GM10248 (cell line): Measurements from ENCODE around the gene SORCS3.

ENCODE experiments used
- CTCF ChIA-PET: fragments of 300-600 bp; sonication (Branson Sonifier 250); formaldehyde crosslinking; extraction: SDS; loops from one replicate; lab custom pipeline; 2021; ENCODE audit warnings: antibody characterized with exemption; lab: Yijun Ruan, JAX
- POLR2A ChIA-PET: fragments of 350-650 bp; sonication (Branson Sonifier 250); formaldehyde crosslinking; extraction: SDS; loops from one replicate; lab custom pipeline; 2020; ENCODE audit warnings: antibody characterized with exemption; lab: Yijun Ruan, JAX
- DNase-seq: peaks from one replicate; pipeline ENCODE4 v3.0.0; 2012; ENCODE audit errors: extremely low spot score
- CTCF ChIP-seq: IDR thresholded peaks from 2 replicates; pipeline ENCODE4 v1.5.1; 2012; ENCODE audit warnings: mild to moderate bottlenecking, low read depth; ENCODE audit errors: extremely low read depth, missing control alignments, control extremely low read depth

The SORCS3 gene

GRCh38 chr10:104657036-104657435 is 15.9 kb downstream of the SORCS3 start:
- POLR2A ChIA-PET: no interaction called here
- no peak for TF ChIP-seq CTCF
- CTCF ChIA-PET: interaction anchor here (1.1 kb wide), 1 partner anchor 11 kb away, joined by 3 read pairs; no protein-coding TSS in a partner anchor
- DNase-seq: no peak

GRCh38 chr10:104657457-104657856 is 16.4 kb downstream of the SORCS3 start:
- DNase-seq: no peak
- ChIA-PET CTCF (interaction anchor here (1.1 kb wide), 1 partner anchor 11 kb away, joined by 3 read pairs; no protein-coding TSS in a partner anchor), POLR2A (no interaction called here)
- TF ChIP-seq CTCF: no peak

- TF ChIP-seq CTCF: no peak
- DNase-seq: no peak
- ChIA-PET POLR2A (no interaction called here), CTCF (interaction anchor here (1.1 kb wide), 1 partner anchor 12 kb away, joined by 3 read pairs; no protein-coding TSS in a partner anchor)
Measured at GRCh38 chr10:104658067-104658466, 17.0 kb downstream of the SORCS3 start.

- CTCF ChIA-PET: interaction anchor here (0.9 to 1.0 kb wide), 2 partner anchors 10 to 45 kb away, joined by 3 read pairs; no protein-coding TSS in a partner anchor
- DNase-seq: no peak
- TF ChIP-seq CTCF: no peak
- POLR2A ChIA-PET: no interaction called here
Measured at GRCh38 chr10:104659809-104660208, 18.7 kb downstream of the SORCS3 start.

GRCh38 chr10:104663076-104663475 is 22.0 kb downstream of the SORCS3 start:
- TF ChIP-seq CTCF: no peak
- ChIA-PET CTCF (interaction anchor here (0.9 to 1.0 kb wide), 2 partner anchors 30 to 48 kb away, joined by 3 read pairs; no protein-coding TSS in a partner anchor), POLR2A (no interaction called here)
- no peak for DNase-seq

GRCh38 chr10:104663563-104663962 is 22.5 kb downstream of the SORCS3 start:
- no peak for DNase-seq
- POLR2A ChIA-PET: no interaction called here
- TF ChIP-seq CTCF: no peak
- CTCF ChIA-PET: no interaction called here

GRCh38 chr10:104664205-104664604 is 23.1 kb downstream of the SORCS3 start:
- CTCF ChIA-PET: no interaction called here
- TF ChIP-seq CTCF: no peak
- POLR2A ChIA-PET: no interaction called here
- DNase-seq: no peak
